ENCODE data around the gene UCP3.

UCP3 gene

DNA sequence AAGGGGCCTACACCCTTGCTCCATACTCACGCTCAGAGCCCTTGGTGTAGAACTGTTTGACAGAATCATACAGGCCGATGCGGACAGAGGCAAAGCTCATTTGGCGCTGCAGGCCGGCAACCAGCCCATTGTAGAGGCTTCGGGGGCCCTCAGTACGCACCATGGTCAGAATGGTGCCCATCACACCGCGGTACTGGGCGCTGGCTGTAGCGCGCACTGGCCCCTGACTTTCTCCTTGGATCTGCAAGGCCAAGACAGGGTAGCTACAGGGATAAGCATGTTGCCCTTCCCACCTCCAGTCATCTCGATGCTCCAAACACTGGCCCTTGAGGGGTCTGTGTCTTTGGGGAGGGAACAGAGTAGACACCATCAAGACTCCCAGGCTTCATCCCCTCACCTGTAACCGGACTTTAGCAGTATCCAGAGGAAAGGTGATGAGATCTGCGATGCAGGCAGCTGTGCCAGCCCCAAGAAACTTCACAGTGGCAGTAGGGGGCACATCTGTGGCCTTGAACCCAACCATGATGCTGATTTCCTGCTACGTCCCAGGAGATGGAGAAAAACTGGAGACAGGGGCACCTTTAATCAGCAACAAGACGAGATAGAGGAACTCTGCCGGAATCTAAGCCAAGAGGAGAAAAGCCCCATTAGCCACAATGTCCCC lies 30.9 kb downstream of the UCP3 start:
- DNase-seq, result no peak

DNA sequence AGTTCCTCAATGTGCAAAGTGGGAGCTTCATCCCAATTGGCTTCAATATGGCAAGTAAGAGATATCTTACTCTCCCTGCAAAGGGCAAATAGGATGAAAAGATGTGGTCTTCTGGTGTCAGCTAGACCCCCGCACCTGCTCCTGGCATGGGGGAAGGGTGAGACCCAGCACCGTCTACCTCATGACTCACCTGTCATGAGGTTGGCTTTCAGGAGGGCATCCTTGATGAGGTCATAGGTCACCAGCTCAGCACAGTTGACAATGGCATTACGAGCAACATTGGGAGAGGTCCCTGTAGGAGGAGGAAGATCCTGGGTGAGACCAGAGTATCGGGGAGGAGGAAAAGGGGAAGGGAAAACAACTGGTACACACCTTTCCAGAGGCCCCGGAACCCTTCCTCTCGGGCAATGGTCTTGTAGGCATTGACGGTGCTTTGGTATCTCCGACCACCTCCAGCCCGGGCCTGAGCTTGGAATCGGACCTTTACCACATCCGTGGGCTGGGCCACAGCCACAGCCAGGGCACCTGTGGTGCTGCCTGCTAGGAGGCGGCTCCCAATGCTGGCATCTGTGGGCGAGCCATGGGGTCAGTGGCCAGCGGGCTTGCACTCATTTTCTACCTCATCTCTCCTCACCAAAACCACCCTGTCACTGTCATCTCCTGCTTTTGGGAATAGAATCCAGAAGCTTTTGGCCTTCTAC lies 32.3 kb downstream of the UCP3 start:
- DNase-seq, result no peak

DNA sequence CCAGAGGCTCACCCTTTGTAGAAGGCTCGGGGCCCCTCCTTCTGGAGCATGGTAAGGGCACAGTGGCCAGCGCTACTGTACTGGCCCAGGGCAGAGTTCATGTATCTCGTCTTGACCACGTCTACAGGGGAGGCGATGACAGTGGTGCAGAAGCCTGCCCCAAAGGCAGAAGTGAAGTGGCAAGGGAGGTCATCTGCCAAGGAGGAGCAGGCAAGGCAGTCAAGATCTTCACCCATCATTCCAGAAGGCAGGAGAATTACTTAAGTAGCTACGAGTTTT lies 33.5 kb downstream of the UCP3 start:
- no peak for DNase-seq

DNA sequence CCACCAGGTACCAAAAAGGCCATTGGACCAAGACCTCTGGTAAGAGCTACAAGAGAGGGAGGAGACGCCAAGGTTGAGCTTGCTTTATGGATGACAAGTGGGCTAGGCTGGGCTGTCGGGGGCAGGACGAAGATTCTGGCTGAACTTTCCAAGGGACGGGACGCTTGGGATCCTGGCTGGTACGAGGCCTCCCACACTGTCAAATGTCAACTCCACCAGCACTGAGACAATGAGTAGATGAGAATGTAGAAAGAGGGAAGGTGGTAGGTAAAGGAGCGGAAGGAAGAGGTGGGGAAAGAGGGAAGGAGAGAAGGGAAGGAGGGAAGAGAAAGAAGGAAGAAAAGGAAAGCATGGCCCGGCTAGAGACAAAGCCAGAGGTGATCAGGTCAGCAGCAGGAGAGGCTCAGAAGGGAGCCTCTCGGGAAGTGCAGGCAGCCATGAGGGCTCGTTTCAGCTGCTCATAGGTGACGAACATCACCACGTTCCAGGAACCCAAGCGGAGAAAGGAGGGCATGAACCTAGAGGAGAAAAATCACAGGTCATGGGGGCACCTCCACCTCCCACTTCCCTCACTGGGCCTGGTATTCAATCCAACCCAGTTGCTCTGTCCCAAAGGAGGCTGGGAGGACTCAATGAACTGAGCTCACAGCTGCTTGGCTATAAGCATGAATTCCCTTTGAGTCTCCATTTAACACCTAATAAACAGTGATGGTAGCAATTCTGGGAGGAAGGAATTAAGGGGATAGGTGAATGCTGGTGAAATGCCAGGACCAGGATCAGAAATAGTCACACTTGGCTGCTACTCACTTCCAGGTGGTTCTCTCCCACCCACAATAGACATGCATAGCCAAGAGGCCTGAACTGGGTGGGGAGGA lies 34.0 kb downstream of the UCP3 start:
- DNase-seq, result peak; percentile 34

DNA sequence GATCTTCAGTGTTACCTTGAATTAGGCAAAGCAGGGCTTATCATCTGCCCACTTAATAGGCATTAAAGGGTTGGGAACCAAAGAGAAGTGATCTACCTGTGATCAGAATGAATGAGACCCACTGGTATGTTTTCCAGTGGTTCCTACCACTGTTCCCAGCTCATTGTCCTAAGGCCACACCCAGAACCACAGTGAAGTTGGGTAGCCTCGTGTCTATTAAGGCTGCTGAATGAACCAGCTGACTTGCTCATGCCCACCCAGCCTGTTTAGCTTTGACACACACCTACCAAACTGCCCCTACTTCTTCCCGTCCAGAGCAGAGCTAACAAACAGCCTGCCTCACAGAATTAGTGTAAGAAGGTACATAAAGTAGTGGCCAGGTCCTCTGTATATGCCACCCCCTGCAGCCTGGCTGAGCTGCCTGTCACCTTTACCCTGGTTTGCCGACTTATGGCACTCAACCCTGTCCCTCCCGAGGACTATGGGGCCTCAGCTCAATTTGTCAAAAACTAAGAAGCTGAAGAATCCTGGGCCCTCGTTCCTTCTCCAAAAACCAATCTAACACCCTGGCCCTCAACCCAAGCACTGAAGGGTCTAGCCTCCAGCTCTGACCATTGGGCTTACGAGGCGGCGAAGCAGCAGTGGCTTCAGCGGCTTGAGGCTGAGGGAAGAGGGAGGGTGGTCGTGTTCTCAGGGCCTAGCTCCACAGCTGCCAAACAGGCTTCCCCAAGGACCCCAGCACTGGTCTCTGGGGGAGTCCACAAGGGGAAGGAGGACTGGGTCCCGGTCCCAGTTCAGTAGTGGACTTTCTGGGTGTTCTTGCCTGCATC lies 36.0 kb downstream of the UCP3 start:
- peak; percentile 42 for DNase-seq

DNA sequence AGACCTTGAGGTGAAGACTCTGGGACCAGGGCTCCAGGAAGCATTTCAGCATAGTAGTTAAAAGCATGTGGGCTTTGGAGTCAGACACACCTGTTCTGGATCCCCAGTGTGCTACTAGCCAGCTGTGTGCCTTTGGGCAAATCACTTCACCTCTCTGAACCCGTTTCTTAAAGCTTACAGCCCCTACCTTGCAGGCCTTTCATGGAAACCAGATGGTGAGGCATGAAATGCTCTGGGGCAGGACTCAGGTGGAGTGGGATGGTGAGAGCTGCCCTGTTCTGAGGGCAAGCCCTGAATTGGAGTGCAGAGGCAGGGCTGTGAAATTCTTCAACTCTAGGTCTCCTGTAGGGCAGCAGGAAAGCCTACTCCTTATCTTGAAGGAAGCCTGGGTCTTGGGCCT lies 36.7 kb downstream of the UCP3 start:
- peak; percentile 44 for DNase-seq

DNA sequence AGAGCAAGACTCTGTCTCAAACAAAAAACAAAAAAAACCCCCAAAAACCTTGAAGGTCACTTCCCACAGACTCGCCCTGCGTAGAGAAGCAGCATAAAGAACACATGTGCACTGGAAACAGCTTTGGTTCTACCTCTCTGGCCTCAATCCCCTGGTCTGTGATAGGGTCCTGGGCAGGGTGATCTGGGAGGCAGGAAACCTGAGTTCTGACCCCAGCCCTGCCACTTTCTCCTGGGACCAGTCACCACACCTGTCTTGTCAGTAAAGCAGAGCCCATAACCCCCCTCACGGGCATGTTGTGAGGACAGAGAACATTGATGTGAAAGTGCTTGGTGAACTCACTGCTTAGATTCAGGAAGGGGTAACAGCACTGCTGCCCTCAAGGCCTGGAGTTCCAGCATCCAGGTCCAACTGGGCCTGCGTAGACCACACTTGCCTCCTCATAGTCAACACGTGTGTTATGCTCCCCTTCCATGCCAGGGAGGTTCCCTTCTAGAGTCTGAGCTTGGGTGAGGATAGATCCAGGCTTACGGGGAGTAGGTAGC lies 37.6 kb downstream of the UCP3 start:
- peak; percentile 53 for DNase-seq

DNA sequence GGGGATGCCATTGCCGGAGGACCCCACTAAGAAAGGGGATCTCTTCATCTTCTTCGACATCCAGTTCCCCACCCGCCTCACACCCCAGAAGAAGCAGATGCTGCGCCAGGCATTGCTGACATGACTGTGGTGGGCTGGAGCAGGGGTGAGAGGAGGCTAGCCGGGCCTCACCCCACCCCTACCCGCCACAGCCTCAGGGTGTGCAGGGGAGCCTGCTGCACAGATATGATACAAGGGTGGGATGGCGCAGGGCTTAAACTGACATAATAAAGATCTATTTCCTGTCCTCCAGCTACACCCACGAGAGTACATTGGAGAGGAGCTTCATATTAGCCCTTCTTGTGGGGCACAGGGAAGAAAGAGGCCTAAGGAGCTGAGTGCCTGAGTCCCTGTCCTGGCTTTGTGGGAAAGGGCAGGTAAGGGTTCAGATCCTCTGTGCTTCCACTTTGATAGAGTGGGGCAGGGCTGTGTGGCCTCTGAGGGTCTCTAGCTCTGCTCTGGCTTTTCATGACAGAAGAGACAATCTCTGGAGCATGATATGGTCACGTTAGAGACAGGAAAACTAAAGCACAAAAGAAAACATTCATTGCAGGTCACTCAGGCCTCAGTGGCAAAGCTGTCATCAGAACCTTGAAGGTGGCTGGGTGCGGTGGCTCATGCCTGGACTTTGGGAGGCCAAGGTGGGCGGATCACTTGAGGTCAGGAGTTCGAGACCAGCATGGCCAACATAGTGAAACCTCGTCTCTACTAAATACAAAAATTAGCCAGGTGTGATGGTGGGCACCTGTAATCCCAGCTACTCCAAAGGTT lies 38.7 kb downstream of the UCP3 start:
- peak; percentile 65 for DNase-seq

DNA sequence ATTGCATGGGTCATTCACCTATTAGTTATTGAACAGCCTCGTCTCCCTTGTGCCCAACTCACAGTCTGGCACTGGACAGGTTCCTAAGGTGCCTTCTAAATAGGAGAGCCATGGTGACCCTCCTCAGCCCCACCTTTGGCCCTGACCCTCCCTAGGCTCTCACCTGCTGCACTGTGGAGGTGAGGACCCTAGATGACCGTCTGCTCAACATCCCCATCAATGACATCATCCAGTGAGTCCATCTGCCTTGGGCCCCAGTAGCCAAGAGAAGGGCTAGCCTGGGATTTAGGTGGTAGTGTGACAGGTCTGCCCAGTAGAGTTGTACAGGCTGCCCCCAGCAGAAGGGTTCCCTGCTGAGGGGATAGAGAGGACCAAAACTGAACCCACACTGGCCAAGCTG lies 39.8 kb downstream of the UCP3 start:
- peak; percentile 33 for DNase-seq

DNA sequence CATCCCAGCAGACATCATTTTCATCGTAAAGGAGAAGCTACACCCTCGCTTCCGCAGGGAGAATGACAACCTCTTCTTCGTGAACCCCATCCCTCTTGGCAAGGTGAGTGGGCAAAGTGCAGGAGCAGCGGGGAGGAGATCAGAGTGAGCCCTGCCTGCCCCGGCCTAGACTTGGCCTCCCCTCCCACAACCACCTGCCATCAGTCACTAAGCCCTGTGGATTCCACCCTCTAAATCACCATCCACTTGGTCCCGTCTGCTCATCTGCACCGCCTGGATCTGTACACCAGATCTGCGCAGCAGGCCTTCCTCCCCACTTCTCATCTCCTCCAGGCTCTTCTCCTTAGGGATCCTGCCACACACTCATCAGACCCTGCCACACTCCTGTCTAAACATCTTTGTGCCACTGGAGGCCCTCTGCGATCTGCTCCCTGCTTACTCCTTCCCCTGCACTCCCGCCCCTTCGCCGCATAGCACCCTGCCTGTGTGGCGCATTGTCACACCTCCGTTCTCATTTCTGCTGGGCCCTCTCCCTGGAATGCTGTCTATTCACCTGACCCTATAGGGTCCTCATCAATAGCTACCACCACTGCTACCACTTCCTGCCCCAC lies 40.4 kb downstream of the UCP3 start:
- DNase-seq, result no peak

DNA sequence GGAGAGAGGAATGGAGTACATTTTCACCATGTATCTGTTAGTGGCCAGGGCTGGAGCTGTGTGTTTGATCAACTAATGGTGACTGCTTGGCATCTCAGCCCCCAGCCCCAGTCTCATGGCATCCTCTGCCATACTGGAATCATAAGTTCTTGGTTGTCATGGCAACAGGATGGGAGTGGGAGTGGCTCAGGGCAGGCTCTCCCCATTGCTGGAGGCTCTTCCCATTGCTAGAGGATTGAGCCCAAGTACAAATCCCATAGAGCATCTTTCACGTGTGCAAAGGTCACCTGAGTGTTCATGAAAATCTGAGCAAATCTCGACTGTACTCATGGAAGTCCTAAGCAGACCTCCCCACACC lies 43.1 kb downstream of the UCP3 start:
- no peak for DNase-seq

DNA sequence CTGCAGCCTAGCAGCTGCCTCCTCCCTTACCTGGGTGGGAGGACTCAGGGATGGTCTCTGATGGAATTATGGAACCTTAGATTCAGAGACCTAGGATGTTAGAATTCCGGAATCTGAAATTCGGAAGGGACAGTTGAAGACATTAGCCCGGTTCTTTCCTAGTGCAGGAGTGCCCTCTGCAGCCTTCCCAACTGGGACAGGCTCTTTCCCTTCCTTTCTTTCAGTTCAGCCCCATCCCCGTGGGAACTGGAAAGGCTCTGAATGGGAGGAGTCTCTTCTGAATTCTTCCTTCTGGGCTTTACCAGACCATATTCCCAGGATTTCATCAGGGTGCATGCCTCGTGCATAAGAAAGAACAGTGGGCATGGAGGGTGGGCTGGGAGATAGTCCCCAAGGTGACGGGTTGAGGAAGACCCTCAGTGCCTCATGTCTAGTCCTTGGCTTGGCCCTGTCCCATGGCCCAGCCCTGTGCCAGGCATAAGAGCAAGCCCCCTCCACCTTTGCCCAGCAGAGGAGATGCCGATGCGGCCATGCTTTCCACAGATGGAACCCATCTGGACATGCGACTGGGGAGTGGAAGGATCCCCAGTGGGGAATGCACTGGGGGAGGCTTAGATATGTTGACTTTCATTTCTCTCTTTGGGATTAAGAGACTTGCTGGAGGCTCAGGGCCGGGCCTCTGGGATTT lies 43.7 kb downstream of the UCP3 start:
- no peak for DNase-seq

DNA sequence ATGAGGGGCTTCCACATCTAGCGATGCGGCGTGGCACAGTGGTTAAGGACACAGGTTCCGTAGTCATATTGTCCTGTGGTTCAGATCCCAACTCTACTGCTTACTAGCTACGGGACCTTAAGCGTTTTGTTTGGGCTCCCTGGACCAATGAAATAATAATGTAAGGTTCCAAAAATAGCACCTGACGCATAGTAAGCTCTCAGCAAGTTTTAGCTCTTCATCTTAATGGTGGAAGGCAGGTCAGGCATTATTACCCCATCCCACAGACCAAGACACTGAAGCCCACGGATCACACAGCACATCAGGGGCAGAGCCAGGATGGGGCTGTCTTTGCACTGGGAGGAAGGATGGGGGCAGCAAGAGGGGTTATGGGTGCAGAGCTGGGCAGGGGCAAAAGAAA lies 45.0 kb downstream of the UCP3 start:
- no peak for DNase-seq

DNA sequence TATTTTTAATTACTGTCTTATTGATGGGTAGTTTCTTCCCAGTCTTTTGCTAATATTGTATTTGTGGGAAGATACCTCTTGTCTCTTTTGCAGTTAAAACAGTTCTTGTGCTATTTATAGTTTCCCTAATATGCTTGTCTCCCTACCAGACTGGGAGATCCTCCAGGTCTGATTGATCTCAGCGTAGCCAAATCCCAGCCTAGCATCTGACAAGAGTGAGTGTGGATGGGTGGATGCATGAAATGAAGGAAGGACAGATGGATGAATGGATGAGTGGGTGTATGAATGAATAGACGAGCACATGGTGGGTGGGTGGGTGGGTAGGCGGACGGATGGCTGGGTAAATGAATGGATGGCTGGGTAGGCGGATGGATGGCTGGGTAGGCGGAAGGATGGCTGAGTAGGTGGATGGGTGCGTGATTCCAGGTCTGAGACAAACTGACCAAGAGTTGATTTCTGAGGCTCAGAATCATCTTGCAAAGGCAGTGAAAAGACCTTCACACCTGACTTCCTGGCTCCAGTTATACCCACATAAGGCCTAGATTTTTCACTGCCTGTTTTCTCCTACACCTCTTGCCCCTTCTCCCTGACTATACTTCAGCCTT lies 46.7 kb downstream of the UCP3 start:
- DNase-seq, result no peak

DNA sequence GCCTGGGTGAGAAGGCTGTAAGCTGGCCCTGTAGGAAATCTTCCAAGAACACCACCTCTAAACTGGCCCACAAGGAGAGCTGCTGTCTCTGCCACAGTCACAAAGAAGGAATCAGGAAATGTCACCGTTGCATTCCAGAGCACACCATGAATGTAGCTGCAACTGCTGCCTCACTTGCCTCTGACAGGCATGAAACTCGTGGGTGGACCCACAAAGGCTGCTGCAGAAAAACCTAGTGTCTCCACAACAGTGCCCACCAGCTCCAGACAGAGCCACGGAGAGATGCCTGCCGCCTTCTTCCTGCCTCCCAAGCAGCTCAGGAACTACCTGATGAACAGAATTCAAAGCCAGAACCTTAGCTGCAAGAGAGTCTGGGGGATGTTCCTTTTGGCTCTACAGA lies 47.6 kb downstream of the UCP3 start:
- DNase-seq, result no peak

DNA sequence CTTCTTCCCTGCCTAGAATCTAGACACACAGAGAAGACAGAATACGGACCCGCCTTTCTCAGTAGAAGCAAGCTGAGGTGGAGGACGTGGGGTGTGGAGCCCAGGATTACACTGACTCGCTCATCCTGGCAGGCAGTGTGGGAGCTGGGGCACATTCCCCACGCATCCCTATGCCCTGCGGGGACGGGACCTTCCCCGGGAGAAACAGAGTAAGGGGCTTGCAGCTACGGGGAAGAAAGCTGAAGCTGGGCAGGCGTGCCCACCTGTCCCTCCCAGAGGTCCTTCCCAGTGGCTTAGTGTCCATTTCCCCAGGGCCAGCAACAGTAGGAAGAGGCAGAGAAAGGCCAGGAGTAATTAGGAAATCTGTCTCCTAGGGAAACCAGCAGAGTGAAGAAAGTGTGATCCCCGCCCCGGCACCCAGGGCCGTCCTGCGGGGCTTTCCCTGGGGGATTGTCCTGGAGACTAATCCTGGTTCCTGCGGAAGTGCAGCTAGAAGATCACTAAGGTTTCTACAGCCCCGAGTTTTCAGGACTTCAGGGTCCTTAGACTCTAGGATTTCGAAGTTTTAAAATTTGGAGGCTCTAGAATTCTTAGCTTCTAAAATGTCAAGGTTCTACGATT lies 50.3 kb downstream of the UCP3 start:
- DNase-seq, result no peak

DNA sequence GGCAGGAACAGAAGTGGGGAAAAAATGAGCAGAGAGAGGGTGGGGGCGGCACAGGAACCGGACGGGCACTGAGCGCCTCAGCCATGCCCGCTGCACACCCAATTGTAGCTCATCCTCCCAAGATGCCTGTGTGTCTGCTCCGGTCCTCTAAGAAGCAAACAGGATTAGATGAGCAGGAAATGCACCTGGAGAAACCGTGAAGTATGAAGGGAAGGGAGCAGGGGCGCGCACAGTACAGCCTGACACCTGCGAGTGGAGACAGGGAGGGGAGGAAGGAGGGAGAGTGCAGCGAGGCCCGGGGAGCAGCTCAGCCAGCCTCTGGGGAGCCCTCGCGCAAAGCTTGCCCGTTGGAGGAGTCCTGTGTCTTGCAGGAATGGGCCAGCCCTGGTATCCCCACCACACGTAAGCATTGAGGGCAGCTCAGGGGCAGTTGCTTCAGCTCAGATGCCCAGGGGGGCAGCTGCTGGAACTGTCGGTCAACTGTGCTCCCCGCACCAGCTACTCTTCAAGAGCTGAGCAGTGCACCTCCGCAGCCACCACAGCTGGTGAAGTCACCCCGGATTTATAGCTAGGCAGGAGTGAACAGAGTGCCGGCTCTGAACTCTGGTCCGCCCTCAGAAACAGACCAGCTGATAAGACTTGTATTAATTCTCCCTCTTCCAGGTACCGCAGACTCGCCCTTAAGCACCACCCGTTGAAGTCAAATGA lies 51.1 kb downstream of the UCP3 start:
- no peak for DNase-seq

DNA sequence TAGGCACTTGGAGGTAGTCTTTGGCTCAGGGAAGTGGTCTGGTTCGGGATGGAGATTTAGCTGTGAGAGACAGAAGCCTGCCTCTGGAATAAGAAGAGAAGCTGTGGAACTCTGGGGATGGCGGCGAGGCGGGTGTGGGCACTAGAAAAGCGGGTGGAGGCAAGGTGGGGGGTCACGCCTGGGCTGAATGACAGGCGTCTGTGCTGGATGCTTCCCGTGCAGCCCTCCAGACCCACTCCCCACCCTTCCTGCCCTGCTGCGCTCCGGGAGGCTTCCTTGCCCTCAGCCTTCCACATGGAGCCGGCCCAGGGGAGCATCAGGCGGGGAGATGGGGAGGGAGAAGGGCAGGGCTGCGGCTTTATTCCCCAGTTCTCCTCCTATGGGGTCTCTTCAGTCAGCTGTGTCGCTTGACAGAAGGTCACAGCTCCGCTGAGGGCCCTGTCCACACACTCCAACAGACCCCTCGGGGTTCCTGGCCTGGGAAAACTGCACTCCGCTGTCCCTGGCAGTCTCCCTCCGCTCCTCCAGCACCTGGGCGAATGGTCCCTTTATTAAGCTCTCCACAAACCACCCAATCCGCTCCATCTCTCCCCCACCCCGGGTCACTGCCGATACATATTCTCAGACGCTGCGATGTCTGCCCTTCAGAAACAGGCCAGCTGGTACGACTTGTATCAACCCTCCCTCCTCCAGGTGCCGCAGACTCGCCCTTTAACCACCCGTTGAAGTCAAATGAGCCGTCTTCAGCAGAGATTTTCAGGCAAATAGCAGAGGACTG lies 51.8 kb downstream of the UCP3 start:
- no peak for DNase-seq

DNA sequence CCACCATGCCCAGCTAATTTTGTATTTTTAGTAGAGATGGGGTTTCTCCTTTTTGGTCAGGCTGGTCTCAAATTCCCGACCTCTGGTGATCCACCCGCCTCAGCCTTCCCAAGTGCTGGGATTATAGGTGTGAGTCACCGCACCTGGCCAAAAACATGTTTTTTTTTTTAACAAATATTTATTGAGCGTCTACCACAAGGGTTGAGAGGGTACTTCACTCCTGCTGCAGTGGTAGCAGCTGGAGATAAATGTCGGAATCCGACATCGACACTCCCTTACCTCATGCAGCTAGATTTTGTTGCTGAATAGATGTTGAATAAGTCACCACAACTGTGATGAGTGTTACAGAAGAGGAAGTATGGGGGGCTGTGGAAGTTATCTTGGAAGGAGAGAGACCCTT lies 57.1 kb downstream of the UCP3 start:
- DNase-seq, result no peak

All from CD4-positive, alpha-beta T cell treated with Interleukin-17A for 1 hour (primary cell).